Measurements from ENCODE around the gene KLF3.

Gene KLF3

GRCh38 chr4:38734446-38734845, 70.4 kb downstream of the KLF3 start:
- in situ Hi-C loops (cut with HindIII; ENCODE audit: low sequenced_read_pairs): loop anchor here (5.0 to 10.0 kb wide), 3 partner anchors 70 to 572 kb away; partner anchors contain the start of gene KLF3

GRCh38 chr4:38734911-38735310, 70.9 kb downstream of the KLF3 start:
- in situ Hi-C loops (cut with HindIII; ENCODE audit: low sequenced_read_pairs): loop anchor here (5.0 to 10.0 kb wide), 4 partner anchors 70 to 573 kb away; partner anchors contain the start of gene KLF3

GRCh38 chr4:38735870-38736269, 71.9 kb downstream of the KLF3 start:
- in situ Hi-C loops (cut with HindIII; ENCODE audit: low sequenced_read_pairs): loop anchor here (5.0 to 10.0 kb wide), 2 partner anchors 71 to 149 kb away; partner anchors contain the start of gene KLF3

GRCh38 chr4:38738940-38739803, 75.2 kb downstream of the KLF3 start:
- in situ Hi-C loops (cut with HindIII; ENCODE audit: low sequenced_read_pairs): loop anchor here (5.0 to 10.0 kb wide), 2 partner anchors 74 to 152 kb away; partner anchors contain the start of gene KLF3

GRCh38 chr4:38740303-38740702, 76.3 kb downstream of the KLF3 start:
- in situ Hi-C loops (cut with HindIII; ENCODE audit: low sequenced_read_pairs): no loop called here

- in situ Hi-C loops (cut with HindIII; ENCODE audit: low sequenced_read_pairs): no loop called here
Observed at GRCh38 chr4:38743866-38744265, 79.9 kb downstream of the KLF3 start.

- in situ Hi-C loops (cut with HindIII; ENCODE audit: low sequenced_read_pairs): no loop called here
Observed at GRCh38 chr4:38745881-38746280, 81.9 kb downstream of the KLF3 start.

- in situ Hi-C loops (cut with HindIII; ENCODE audit: low sequenced_read_pairs): no loop called here
Observed at GRCh38 chr4:38747629-38748028, 83.6 kb downstream of the KLF3 start.

- in situ Hi-C loops (cut with HindIII; ENCODE audit: low sequenced_read_pairs): no loop called here
Observed at GRCh38 chr4:38749336-38749735, 85.3 kb downstream of the KLF3 start.

Data from endothelial cell of hepatic sinusoid (primary cell).